HepG2 (cell line): ENCODE data around the gene CCR3. TPM values are rescaled to one million over a fixed set of nuclear protein-coding genes. Genes with fewer than 3 reads are reported as not detected.

Experiments used
- ATAC-seq: fragments of 200-7000 bp; cut with Tn5 transposase; 3 replicates; pipeline ENCODE4 v1.9.1; 2020; ENCODE audit warnings: mild to moderate bottlenecking, moderate library complexity
- BruUV-seq: library from RNA; stranded (reverse); fragments of 400-500 nt; replicated peaks from 2 replicates; lab custom pipeline; 2021; lab: Mats Ljungman, UMichigan
- CTCF ChIA-PET: fragments of 300-600 bp; formaldehyde crosslinking; extraction: SDS; loops from one replicate; lab custom pipeline; 2021; ENCODE audit warnings: low total read pairs, inconsistent platforms, low intra/inter-chr PET ratio; lab: Yijun Ruan, JAX
- POLR2A ChIA-PET: fragments of 350-600 bp; sonication (Branson Sonifier 250); formaldehyde crosslinking; loops from one replicate; lab custom pipeline; 2020; ENCODE audit warnings: antibody characterized with exemption, inconsistent platforms; lab: Yijun Ruan, JAX
- DNase-seq: peaks from one replicate; pipeline ENCODE4 v3.0.0-alpha.2; 2015; ENCODE audit warnings: low spot score
- FAIRE-seq: peaks from 3 replicates; lab custom pipeline; 2011; peaks lifted over from hg19 to GRCh38; lab: Jason Lieb, UNC
- H2AFZ ChIP-seq: one replicate; pipeline ENCODE4 v1.6.1; 2011; ENCODE audit warnings: low read length, inconsistent platforms
- H3K27ac ChIP-seq: fragments of 300-600 bp; 3 replicates; pipeline ENCODE4 v1.8.0; 2011; ENCODE audit warnings: mixed run types, mild to moderate bottlenecking, mixed read lengths, low read length, inconsistent platforms; ENCODE audit not compliant: insufficient read depth; ENCODE audit errors: extremely low read length
- H3K27me3 ChIP-seq, 2 experiments: fragments of 200-600 bp in 1 of 2; 2 replicates in 1 of 2; 3 replicates in 1 of 2; pipeline versions ENCODE4 v1.6.0 to v1.8.0; 2011; ENCODE audit warnings: low read length in 2 of 2, mild to moderate bottlenecking in 2 of 2, moderate library complexity in 2 of 2, inconsistent platforms in 1 of 2; ENCODE audit not compliant: insufficient read depth in 2 of 2, control insufficient read depth in 1 of 2
- H3K36me3 ChIP-seq, 2 experiments: fragments of 200-600 bp in 1 of 2; replicated peaks in 1 of 2; 2 replicates in 1 of 2; 3 replicates in 1 of 2; pipeline versions ENCODE4 v1.5.1 to v1.8.0; 2011; ENCODE audit warnings: low read length in 2 of 2, inconsistent platforms in 1 of 2; ENCODE audit not compliant: insufficient read depth in 2 of 2, control insufficient read depth in 1 of 2
- H3K4me1 ChIP-seq: 2 replicates; pipeline ENCODE4 v1.5.1; 2012; ENCODE audit warnings: low read length, inconsistent platforms; ENCODE audit not compliant: insufficient read depth
- H3K4me2 ChIP-seq: 2 replicates; pipeline ENCODE4 v1.6.0; 2011; ENCODE audit warnings: low read depth, low read length, inconsistent platforms
- H3K4me3 ChIP-seq, 3 experiments: fragments of 200-600 bp in 1 of 3; sonication (generic), shearing (Covaris generic) in 1 of 3; replicated peaks in 1 of 3; 2 replicates each; pipeline ENCODE4 v1.5.1; 2011 to 2016; ENCODE audit warnings: low read length in 3 of 3, inconsistent platforms in 2 of 3, low read depth in 2 of 3, mild to moderate bottlenecking in 2 of 3, control low read depth in 1 of 3, mixed read lengths in 1 of 3; ENCODE audit not compliant: insufficient read depth in 1 of 3
- H3K79me2 ChIP-seq: one replicate; pipeline ENCODE4 v1.6.1; 2011; ENCODE audit warnings: low read length, inconsistent platforms; ENCODE audit not compliant: insufficient read depth
- H3K9ac ChIP-seq: 2 replicates; pipeline ENCODE4 v1.6.0; 2011; ENCODE audit warnings: mild to moderate bottlenecking, low read depth, low read length, inconsistent platforms; ENCODE audit not compliant: insufficient read depth
- H3K9me3 ChIP-seq: 2 replicates; pipeline ENCODE4 v1.5.1; 2012; ENCODE audit warnings: mild to moderate bottlenecking, low read length
- H4K20me1 ChIP-seq: 2 replicates; pipeline ENCODE4 v1.6.0; 2011; ENCODE audit warnings: inconsistent platforms, mild to moderate bottlenecking, low read length, moderate library complexity; ENCODE audit not compliant: insufficient read depth
- CC2D1A ChIP-seq: sonication (generic); formaldehyde crosslinking; IDR thresholded peaks from 2 replicates; pipeline ENCODE4 v1.8.1; 2023; ENCODE audit warnings: mild to moderate bottlenecking, missing genetic modification reagents
- GLI4 ChIP-seq: sonication (generic); formaldehyde crosslinking; IDR thresholded peaks from 2 replicates; pipeline ENCODE4 v1.5.1; 2020; ENCODE audit warnings: missing genetic modification reagents, mild to moderate bottlenecking, moderate library complexity, borderline replicate concordance
- KMT2B ChIP-seq: IDR thresholded peaks from 2 replicates; pipeline ENCODE4 v1.6.1; 2016; ENCODE audit warnings: missing genetic modification reagents, missing compliant biosample characterization
- ONECUT2 ChIP-seq: sonication (generic); formaldehyde crosslinking; IDR thresholded peaks from 2 replicates; pipeline ENCODE4 v1.4.0; 2020; ENCODE audit warnings: missing genetic modification reagents
- RBM22 ChIP-seq: fragments of 200-400 bp; formaldehyde crosslinking; optimal IDR thresholded peaks from 2 replicates; pipeline ENCODE3; 2017; ENCODE audit warnings: mild to moderate bottlenecking, low read length, moderate library complexity
- SCMH1 ChIP-seq: sonication (generic); formaldehyde crosslinking; IDR thresholded peaks from 2 replicates; pipeline ENCODE4 v1.9.0; 2021; ENCODE audit warnings: missing genetic modification reagents, mild to moderate bottlenecking, borderline replicate concordance
- SIN3B ChIP-seq: fragments of 150-350 bp; IDR thresholded peaks from 2 replicates; pipeline ENCODE4 v1.6.1; 2014; ENCODE audit warnings: low read length
- TBX2 ChIP-seq: sonication (generic); formaldehyde crosslinking; IDR thresholded peaks from 2 replicates; pipeline ENCODE4 v1.5.0; 2020; ENCODE audit warnings: missing genetic modification reagents, mild to moderate bottlenecking, borderline replicate concordance
- TEAD2 ChIP-seq: sonication (generic); formaldehyde crosslinking; IDR thresholded peaks from 2 replicates; pipeline ENCODE4 v1.9.0; 2021; ENCODE audit warnings: missing genetic modification reagents
- ZFP82 ChIP-seq: sonication (generic); formaldehyde crosslinking; IDR thresholded peaks from 2 replicates; pipeline ENCODE4 v1.5.1; 2020; ENCODE audit warnings: mild to moderate bottlenecking, missing genetic modification reagents, borderline replicate concordance
- ZNF350 ChIP-seq: sonication (generic); formaldehyde crosslinking; IDR thresholded peaks from 2 replicates; pipeline ENCODE4 v1.4.0; 2020; ENCODE audit warnings: mild to moderate bottlenecking, low read depth, missing genetic modification reagents, borderline replicate concordance
- ZNF556 ChIP-seq: sonication (generic); formaldehyde crosslinking; IDR thresholded peaks from 2 replicates; pipeline ENCODE4 v1.4.0; 2020; ENCODE audit warnings: mild to moderate bottlenecking, missing genetic modification reagents, borderline replicate concordance
- WGBS: methylation state at CpG from one replicate; pipeline ENCODE4 v1.1.6; 2017; ENCODE audit warnings: low lambda C conversion rate; 5-methylcytosine and 5-hydroxymethylcytosine counted together
- in situ Hi-C: cut with HindIII; loops from 2 replicates; pipeline ENCODE4 v1.10.0; 2017; ENCODE audit warnings: low pct_unique_long_range_greater_than_20kb; ENCODE audit not compliant: extremely low pct_ligation_motif_present
- intact Hi-C: fragments of 100-400 bp; cut with micrococcal nuclease; formaldehyde crosslinking; loops from one replicate; pipeline ENCODE4 v1.10.0; 2022; ENCODE audit not compliant: unreplicated experiment
- polyA plus RNA-seq, 8 experiments: library from polyadenylated mRNA; depleted of rRNA in 3 of 8; stranded (reverse) in 7 of 8; unstranded in 1 of 8; fragments of >200 nt; fragmentation: Illumina TruSeq in 4 of 8; extraction: Trizol in 4 of 8; gene quantifications; 2 replicates each; pipeline versions ENCODE4 v1.2.1 to v1.2.3, GENCODE V29; 2011 to 2016; ENCODE audit warnings: low read depth in 4 of 8, missing spikeins in 1 of 8, mixed read lengths in 1 of 8; ENCODE audit not compliant: insufficient read depth in 1 of 8
- total RNA-seq, 5 experiments: library from RNA; depleted of rRNA; stranded (reverse); fragments of >200 nt; fragmentation: Illumina TruSeq; extraction: Trizol; gene quantifications; 2 replicates each; pipeline ENCODE4 v1.2.3, GENCODE V29; 2016; ENCODE audit warnings: low read depth in 1 of 5
- TF ChIP-seq, protein P1 (sequence below): sonication (generic); formaldehyde crosslinking; IDR thresholded peaks from 2 replicates; pipeline ENCODE4 v1.5.0; 2020; ENCODE audit warnings: mild to moderate bottlenecking, missing genetic modification reagents, borderline replicate concordance
- TF ChIP-seq, protein P2 (sequence below): sonication (generic); formaldehyde crosslinking; IDR thresholded peaks from 2 replicates; pipeline ENCODE4 v1.5.0; 2020; ENCODE audit warnings: missing genetic modification reagents
- TF ChIP-seq, protein P3 (sequence below): sonication (generic); formaldehyde crosslinking; IDR thresholded peaks from 2 replicates; pipeline ENCODE4 v1.5.1; 2020; ENCODE audit warnings: mild to moderate bottlenecking, missing genetic modification reagents, moderate library complexity
- TF ChIP-seq, protein P4 (sequence below): sonication (generic); formaldehyde crosslinking; IDR thresholded peaks from 2 replicates; pipeline ENCODE4 v1.9.0; 2021; ENCODE audit warnings: missing genetic modification reagents, borderline replicate concordance
- TF ChIP-seq, protein P5 (sequence below): sonication (generic); formaldehyde crosslinking; IDR thresholded peaks from 2 replicates; pipeline ENCODE4 v1.9.0; 2022; ENCODE audit warnings: missing genetic modification reagents, mild to moderate bottlenecking, borderline replicate concordance

CCR3 gene
- total and polyA plus RNA-seq, 2 of the 13 experiments (the other 11 are each of a cell fraction or from before 2014, with no cell fraction given): not detected

DNA sequence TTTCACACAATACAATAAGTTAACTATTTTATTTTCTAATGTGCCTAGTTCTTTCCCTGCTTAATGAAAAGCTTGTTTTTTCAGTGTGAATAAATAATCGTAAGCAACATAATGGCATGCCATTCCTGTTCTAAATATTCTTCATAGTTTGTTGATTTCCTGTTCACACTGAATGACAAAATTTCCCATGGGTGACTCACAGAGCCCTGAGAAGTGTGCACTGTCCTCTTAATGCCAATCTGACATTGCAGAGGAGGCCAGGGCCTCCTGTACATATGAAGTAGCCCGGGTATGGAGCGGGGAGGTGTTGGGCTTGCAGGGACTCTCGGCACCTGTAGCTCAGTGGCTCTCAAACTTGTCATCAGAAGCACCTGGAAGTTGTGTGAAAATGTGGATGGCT, 24.3 kb downstream of the CCR3 start:
- no peaks in the 10 kb centered on the region for H4K20me1 ChIP-seq
- H3K27me3 ChIP-seq: peaks cover 0 to 18% of the 10 kb centered on the region in 2 experiments; a peak in 2 of 5 replicates
- intact Hi-C loops: no loop called here
- no peak for DNase-seq
- no TSS peak for BruUV-seq
- H3K4me3 ChIP-seq: no peak overlapping the region
- H3K27ac ChIP-seq: no peak overlapping the region
- H3K4me2 ChIP-seq: no peak overlapping the region
- no peaks in the 10 kb centered on the region for H3K9me3 ChIP-seq
- ATAC-seq: no peak
- 26% methylated on average over 4 of the region's 4 CpGs for WGBS
- H3K79me2 ChIP-seq: no peaks in the 10 kb centered on the region
- no peak for FAIRE-seq
- CTCF ChIA-PET: no interaction called here
- no peak overlapping the region for H2AFZ ChIP-seq
- H3K4me1 ChIP-seq: no peaks in the 10 kb centered on the region
- TF ChIP-seq CC2D1A (no peak), RBM22 (no peak), GLI4 (CRISPR knock-in tag) (no peak), ZNF556 (CRISPR knock-in tag) (no peak), TBX2 (CRISPR knock-in tag) (no peak), KMT2B (CRISPR knock-in tag) (no peak), ZFP82 (CRISPR knock-in tag) (no peak), ONECUT2 (no peak), SIN3B (no peak), ZNF350 (CRISPR knock-in tag) (no peak), TEAD2 (CRISPR knock-in tag) (no peak), SCMH1 (CRISPR knock-in tag) (no peak)
- TF ChIP-seq, protein P1, sequence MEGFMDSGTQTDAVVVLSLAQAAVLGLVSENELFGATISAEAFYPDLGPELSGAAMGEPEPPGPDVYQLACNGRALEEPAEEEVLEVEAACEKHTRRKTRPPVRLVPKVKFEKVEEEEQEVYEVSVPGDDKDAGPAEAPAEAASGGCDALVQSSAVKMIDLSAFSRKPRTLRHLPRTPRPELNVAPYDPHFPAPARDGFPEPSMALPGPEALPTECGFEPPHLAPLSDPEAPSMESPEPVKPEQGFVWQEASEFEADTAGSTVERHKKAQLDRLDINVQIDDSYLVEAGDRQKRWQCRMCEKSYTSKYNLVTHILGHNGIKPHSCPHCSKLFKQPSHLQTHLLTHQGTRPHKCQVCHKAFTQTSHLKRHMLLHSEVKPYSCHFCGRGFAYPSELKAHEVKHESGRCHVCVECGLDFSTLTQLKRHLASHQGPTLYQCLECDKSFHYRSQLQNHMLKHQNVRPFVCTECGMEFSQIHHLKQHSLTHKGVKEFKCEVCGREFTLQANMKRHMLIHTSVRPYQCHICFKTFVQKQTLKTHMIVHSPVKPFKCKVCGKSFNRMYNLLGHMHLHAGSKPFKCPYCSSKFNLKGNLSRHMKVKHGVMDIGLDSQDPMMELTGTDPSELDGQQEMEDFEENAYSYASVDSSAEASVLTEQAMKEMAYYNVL (CRISPR knock-in tag): no peak
- TF ChIP-seq, protein P2, sequence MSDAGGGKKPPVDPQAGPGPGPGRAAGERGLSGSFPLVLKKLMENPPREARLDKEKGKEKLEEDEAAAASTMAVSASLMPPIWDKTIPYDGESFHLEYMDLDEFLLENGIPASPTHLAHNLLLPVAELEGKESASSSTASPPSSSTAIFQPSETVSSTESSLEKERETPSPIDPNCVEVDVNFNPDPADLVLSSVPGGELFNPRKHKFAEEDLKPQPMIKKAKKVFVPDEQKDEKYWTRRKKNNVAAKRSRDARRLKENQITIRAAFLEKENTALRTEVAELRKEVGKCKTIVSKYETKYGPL (CRISPR knock-in tag): no peak
- TF ChIP-seq, protein P3, sequence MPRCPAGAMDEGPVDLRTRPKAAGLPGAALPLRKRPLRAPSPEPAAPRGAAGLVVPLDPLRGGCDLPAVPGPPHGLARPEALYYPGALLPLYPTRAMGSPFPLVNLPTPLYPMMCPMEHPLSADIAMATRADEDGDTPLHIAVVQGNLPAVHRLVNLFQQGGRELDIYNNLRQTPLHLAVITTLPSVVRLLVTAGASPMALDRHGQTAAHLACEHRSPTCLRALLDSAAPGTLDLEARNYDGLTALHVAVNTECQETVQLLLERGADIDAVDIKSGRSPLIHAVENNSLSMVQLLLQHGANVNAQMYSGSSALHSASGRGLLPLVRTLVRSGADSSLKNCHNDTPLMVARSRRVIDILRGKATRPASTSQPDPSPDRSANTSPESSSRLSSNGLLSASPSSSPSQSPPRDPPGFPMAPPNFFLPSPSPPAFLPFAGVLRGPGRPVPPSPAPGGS (CRISPR knock-in tag): no peak
- TF ChIP-seq, protein P4, sequence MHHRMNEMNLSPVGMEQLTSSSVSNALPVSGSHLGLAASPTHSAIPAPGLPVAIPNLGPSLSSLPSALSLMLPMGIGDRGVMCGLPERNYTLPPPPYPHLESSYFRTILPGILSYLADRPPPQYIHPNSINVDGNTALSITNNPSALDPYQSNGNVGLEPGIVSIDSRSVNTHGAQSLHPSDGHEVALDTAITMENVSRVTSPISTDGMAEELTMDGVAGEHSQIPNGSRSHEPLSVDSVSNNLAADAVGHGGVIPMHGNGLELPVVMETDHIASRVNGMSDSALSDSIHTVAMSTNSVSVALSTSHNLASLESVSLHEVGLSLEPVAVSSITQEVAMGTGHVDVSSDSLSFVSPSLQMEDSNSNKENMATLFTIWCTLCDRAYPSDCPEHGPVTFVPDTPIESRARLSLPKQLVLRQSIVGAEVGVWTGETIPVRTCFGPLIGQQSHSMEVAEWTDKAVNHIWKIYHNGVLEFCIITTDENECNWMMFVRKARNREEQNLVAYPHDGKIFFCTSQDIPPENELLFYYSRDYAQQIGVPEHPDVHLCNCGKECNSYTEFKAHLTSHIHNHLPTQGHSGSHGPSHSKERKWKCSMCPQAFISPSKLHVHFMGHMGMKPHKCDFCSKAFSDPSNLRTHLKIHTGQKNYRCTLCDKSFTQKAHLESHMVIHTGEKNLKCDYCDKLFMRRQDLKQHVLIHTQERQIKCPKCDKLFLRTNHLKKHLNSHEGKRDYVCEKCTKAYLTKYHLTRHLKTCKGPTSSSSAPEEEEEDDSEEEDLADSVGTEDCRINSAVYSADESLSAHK (CRISPR knock-in tag): no peak
- TF ChIP-seq, protein P5, sequence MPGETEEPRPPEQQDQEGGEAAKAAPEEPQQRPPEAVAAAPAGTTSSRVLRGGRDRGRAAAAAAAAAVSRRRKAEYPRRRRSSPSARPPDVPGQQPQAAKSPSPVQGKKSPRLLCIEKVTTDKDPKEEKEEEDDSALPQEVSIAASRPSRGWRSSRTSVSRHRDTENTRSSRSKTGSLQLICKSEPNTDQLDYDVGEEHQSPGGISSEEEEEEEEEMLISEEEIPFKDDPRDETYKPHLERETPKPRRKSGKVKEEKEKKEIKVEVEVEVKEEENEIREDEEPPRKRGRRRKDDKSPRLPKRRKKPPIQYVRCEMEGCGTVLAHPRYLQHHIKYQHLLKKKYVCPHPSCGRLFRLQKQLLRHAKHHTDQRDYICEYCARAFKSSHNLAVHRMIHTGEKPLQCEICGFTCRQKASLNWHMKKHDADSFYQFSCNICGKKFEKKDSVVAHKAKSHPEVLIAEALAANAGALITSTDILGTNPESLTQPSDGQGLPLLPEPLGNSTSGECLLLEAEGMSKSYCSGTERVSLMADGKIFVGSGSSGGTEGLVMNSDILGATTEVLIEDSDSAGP (CRISPR knock-in tag): no peak
- TF ChIP-seq, all 625 proteins: peak for 0
- POLR2A ChIA-PET: no interaction called here
- H3K9ac ChIP-seq: no peak overlapping the region
- in situ Hi-C loops: no loop called here
- no peaks in the 10 kb centered on the region for H3K36me3 ChIP-seq
